NCI-H82 (cell line): ENCODE measurements around the gene ATP6V0B.
A peak's percentile ranks its signal among the peaks of the same experiment; 100 is the strongest.

Experiments used
- DNase-seq: peaks from one replicate; lab custom pipeline; 2025; lab: John Stamatoyannopoulos, UW

The ATP6V0B gene

GRCh38 chr1:43969746-43970466, 4.9 kb upstream of the ATP6V0B start, which contains the start of gene DPH2:
DPH2 (plus strand) TSS chr1:43970010; CDS start chr1:43970176, 166 bp downstream.
- peak; percentile 99 for DNase-seq

GRCh38 chr1:43970502-43970901, 4.3 kb upstream of the ATP6V0B start:
- peak; percentile 23 for DNase-seq

- no peak for DNase-seq
Measured at GRCh38 chr1:43970911-43971310, 3.8 kb upstream of the ATP6V0B start.

- DNase-seq: no peak
Measured at GRCh38 chr1:43971336-43971980, 3.3 kb upstream of the ATP6V0B start.

- DNase-seq: no peak
Measured at GRCh38 chr1:43973981-43974442, 748 bp upstream of the ATP6V0B start.

- DNase-seq: peak; percentile 59
Measured at GRCh38 chr1:43975249-43975961, 645 bp downstream of the ATP6V0B start.

GRCh38 chr1:43976045-43976444, 1.3 kb downstream of the ATP6V0B start:
- peak; percentile 35 for DNase-seq

- no peak for DNase-seq
Measured at GRCh38 chr1:43976890-43977289, 2.1 kb downstream of the ATP6V0B start.

- DNase-seq: no peak
Measured at GRCh38 chr1:43977376-43978263, 2.9 kb downstream of the ATP6V0B start.

- no peak for DNase-seq
Measured at GRCh38 chr1:43978264-43978550, 3.4 kb downstream of the ATP6V0B start.

GRCh38 chr1:43978551-43979260, 3.9 kb downstream of the ATP6V0B start, which contains the start of gene B4GALT2:
B4GALT2 (plus strand) TSS chr1:43979210; CDS start chr1:43981161, 1,951 bp downstream.
- DNase-seq: peak; percentile 81

GRCh38 chr1:43979261-43979527, 4.4 kb downstream of the ATP6V0B start:
- no peak for DNase-seq

GRCh38 chr1:43979528-43980254, 4.9 kb downstream of the ATP6V0B start:
- DNase-seq: peak; percentile 63

- DNase-seq: no peak
Measured at GRCh38 chr1:43980255-43981134, 5.7 kb downstream of the ATP6V0B start.

- no peak for DNase-seq
Measured at GRCh38 chr1:43981135-43981491, 6.4 kb downstream of the ATP6V0B start.

- DNase-seq: no peak
Measured at GRCh38 chr1:43981636-43982035, 6.9 kb downstream of the ATP6V0B start.

GRCh38 chr1:43982241-43982640, 7.5 kb downstream of the ATP6V0B start:
- no peak for DNase-seq

GRCh38 chr1:43982808-43983207, 8.0 kb downstream of the ATP6V0B start:
- DNase-seq: no peak

- no peak for DNase-seq
Measured at GRCh38 chr1:43983253-43983899, 8.6 kb downstream of the ATP6V0B start.
